HepG2 (cell line): ENCODE measurements around the gene LTA. TPM values are rescaled to one million over a fixed set of nuclear protein-coding genes. Genes with fewer than 3 reads are reported as not detected.

Experiments
- ARNT2 ChIP-seq: sonication (generic); formaldehyde crosslinking; IDR thresholded peaks from 2 replicates; pipeline ENCODE4 v1.8.0; 2022; ENCODE audit warnings: mild to moderate bottlenecking, low read depth, missing genetic modification reagents, moderate library complexity
- FOXJ3 ChIP-seq: sonication (generic); formaldehyde crosslinking; IDR thresholded peaks from 2 replicates; pipeline ENCODE4 v1.4.0; 2020; ENCODE audit warnings: missing genetic modification reagents, mild to moderate bottlenecking, borderline replicate concordance
- FOXP1 ChIP-seq, 2 experiments: fragments of 450-650 bp in 1 of 2; IDR thresholded peaks; 2 replicates each; pipeline ENCODE4 v1.6.1; 2017 to 2018; ENCODE audit warnings: antibody characterized with exemption in 1 of 2
- MED13 ChIP-seq: sonication (generic); formaldehyde crosslinking; IDR thresholded peaks from 2 replicates; pipeline ENCODE4 v1.5.0; 2020; ENCODE audit warnings: missing genetic modification reagents
- NAIF1 ChIP-seq: sonication (generic); formaldehyde crosslinking; IDR thresholded peaks from 2 replicates; pipeline ENCODE4 v1.5.0; 2020; ENCODE audit warnings: mild to moderate bottlenecking, missing genetic modification reagents, borderline replicate concordance
- POLR2AphosphoS5 ChIP-seq: IDR thresholded peaks from 2 replicates; pipeline ENCODE4 v1.6.1; 2012; ENCODE audit warnings: low read depth, low read length
- SRY ChIP-seq: sonication (generic); formaldehyde crosslinking; IDR thresholded peaks from 2 replicates; pipeline ENCODE4 v1.8.0; 2022; ENCODE audit warnings: mild to moderate bottlenecking, missing genetic modification reagents
- ZBTB3 ChIP-seq: sonication (generic); formaldehyde crosslinking; IDR thresholded peaks from 2 replicates; pipeline ENCODE4 v1.4.0; 2020; ENCODE audit warnings: low read depth, mild to moderate bottlenecking, moderate library complexity, missing genetic modification reagents, borderline replicate concordance
- ZNF20 ChIP-seq: sonication (generic); formaldehyde crosslinking; IDR thresholded peaks from 2 replicates; pipeline ENCODE4 v1.4.0; 2020; ENCODE audit warnings: mild to moderate bottlenecking, moderate library complexity, missing genetic modification reagents
- ZNF234 ChIP-seq: sonication (generic); formaldehyde crosslinking; conservative IDR thresholded peaks from 2 replicates; pipeline ENCODE4 v1.5.1; 2020; ENCODE audit warnings: mild to moderate bottlenecking, missing genetic modification reagents
- ZNF317 ChIP-seq: sonication (generic); formaldehyde crosslinking; IDR thresholded peaks from 2 replicates; pipeline ENCODE4 v1.5.0; 2020; ENCODE audit warnings: mild to moderate bottlenecking, missing genetic modification reagents
- ZNF563 ChIP-seq: sonication (generic); formaldehyde crosslinking; IDR thresholded peaks from 2 replicates; pipeline ENCODE4 v1.8.0; 2022; ENCODE audit warnings: mild to moderate bottlenecking, moderate library complexity, missing genetic modification reagents
- ZNF670 ChIP-seq: sonication (generic); formaldehyde crosslinking; IDR thresholded peaks from 2 replicates; pipeline ENCODE4 v1.8.0; 2022; ENCODE audit warnings: mild to moderate bottlenecking, missing genetic modification reagents, borderline replicate concordance
- polyA plus RNA-seq, 8 experiments: library from polyadenylated mRNA; depleted of rRNA in 3 of 8; stranded (reverse) in 7 of 8; unstranded in 1 of 8; fragments of >200 nt; fragmentation: Illumina TruSeq in 4 of 8; extraction: Trizol in 4 of 8; gene quantifications; 2 replicates each; pipeline versions ENCODE4 v1.2.1 to v1.2.3, GENCODE V29; 2011 to 2016; ENCODE audit warnings: low read depth in 4 of 8, missing spikeins in 1 of 8, mixed read lengths in 1 of 8; ENCODE audit not compliant: insufficient read depth in 1 of 8
- total RNA-seq, 5 experiments: library from RNA; depleted of rRNA; stranded (reverse); fragments of >200 nt; fragmentation: Illumina TruSeq; extraction: Trizol; gene quantifications; 2 replicates each; pipeline ENCODE4 v1.2.3, GENCODE V29; 2016; ENCODE audit warnings: low read depth in 1 of 5
- TF ChIP-seq, protein P1 (sequence below): sonication (generic); formaldehyde crosslinking; IDR thresholded peaks from 2 replicates; pipeline ENCODE4 v1.8.0; 2023; ENCODE audit warnings: mild to moderate bottlenecking, missing genetic modification reagents
- TF ChIP-seq, protein P2 (sequence below): fragments of 450-650 bp; IDR thresholded peaks from 2 replicates; pipeline ENCODE4 v1.6.1; 2017; ENCODE audit warnings: mild to moderate bottlenecking
- TF ChIP-seq, protein P3 (sequence below): sonication (generic); formaldehyde crosslinking; IDR thresholded peaks from 2 replicates; pipeline ENCODE4 v1.5.0; 2020; ENCODE audit warnings: mild to moderate bottlenecking, missing genetic modification reagents
- TF ChIP-seq, protein P4 (sequence below): IDR thresholded peaks from 2 replicates; pipeline ENCODE4 v1.6.1; 2016; ENCODE audit warnings: missing biosample characterization, missing genetic modification reagents, low read depth
- TF ChIP-seq, protein P5 (sequence below): fragments of 450-650 bp; IDR thresholded peaks from 2 replicates; pipeline ENCODE4 v1.6.1; 2017

Gene LTA
- total and polyA plus RNA-seq, 2 of the 13 experiments (the other 11 are each of a cell fraction or from before 2014, with no cell fraction given): 0.09 TPM; not detected in 1

DNA sequence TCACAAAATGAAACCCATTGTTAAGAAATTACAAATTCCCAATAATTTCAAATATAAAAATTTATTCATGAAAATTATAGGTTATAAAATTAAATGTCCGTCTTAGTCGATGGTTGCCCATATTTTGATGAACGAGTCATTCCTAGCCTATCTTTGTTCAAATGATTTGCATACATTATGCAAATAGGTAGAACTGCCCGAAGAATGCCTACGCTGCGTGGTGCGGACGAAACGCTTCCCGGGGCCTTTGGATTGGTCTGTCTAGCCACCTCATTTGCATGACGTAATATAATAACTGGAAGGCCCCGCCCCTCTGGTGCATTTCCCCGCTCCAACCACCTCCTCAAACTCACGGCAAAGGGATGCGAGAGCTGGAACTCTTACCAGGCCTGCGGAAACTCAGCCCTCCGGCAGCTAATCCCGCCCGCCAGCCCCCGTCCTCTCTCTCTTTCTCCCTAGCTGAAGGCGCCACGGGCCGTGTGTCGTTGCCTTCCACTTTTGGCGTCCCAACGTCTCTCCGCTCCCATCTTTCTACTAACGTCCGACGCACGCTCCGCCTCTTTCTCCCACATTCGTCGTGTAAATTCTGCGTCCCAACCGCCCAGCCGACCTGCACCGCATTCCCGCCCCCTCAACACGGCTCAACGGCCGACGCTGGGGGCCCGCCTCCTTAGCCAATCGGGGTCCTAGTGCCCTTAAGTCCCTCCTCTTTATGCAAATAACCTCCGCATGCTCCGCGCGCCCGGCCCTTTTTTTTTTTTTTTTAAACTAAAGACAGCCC lies 47.9 kb downstream of the LTA start (continued):
- TF ChIP-seq SRY (CRISPR knock-in tag) (peak; percentile 76), MED13 (CRISPR knock-in tag) (no peak), ZNF234 (no peak), ZNF670 (CRISPR knock-in tag) (0 out of 2 replicates have a peak, but pooled peaks have one; percentile 43), ZNF317 (CRISPR knock-in tag) (peak; percentile 78), ZNF20 (CRISPR knock-in tag) (no peak), NAIF1 (CRISPR knock-in tag) (peak; percentile 91), ZNF563 (CRISPR knock-in tag) (no peak; the same call in 1 of the 2 replicates), FOXJ3 (CRISPR knock-in tag) (no peak), ARNT2 (peak; percentile 91), FOXP1 (IDR thresholded peaks at IDR 0.05) (no peak), FOXP1 (CRISPR knock-in tag; IDR thresholded peaks at IDR 0.05) (peak; percentile 45; the same call in 1 of the 2 replicates), POLR2AphosphoS5 (peak; percentile 81), ZBTB3 (0 out of 2 replicates have a peak, but pooled peaks have one; percentile 23)
- TF ChIP-seq, protein P1, sequence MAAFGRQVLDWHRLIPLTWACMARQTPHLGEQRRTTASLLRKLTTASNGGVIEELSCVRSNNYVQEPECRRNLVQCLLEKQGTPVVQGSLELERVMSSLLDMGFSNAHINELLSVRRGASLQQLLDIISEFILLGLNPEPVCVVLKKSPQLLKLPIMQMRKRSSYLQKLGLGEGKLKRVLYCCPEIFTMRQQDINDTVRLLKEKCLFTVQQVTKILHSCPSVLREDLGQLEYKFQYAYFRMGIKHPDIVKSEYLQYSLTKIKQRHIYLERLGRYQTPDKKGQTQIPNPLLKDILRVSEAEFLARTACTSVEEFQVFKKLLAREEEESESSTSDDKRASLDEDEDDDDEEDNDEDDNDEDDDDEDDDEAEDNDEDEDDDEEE (CRISPR knock-in tag): no peak; the same call in 1 of the 2 replicates
- TF ChIP-seq, protein P2, sequence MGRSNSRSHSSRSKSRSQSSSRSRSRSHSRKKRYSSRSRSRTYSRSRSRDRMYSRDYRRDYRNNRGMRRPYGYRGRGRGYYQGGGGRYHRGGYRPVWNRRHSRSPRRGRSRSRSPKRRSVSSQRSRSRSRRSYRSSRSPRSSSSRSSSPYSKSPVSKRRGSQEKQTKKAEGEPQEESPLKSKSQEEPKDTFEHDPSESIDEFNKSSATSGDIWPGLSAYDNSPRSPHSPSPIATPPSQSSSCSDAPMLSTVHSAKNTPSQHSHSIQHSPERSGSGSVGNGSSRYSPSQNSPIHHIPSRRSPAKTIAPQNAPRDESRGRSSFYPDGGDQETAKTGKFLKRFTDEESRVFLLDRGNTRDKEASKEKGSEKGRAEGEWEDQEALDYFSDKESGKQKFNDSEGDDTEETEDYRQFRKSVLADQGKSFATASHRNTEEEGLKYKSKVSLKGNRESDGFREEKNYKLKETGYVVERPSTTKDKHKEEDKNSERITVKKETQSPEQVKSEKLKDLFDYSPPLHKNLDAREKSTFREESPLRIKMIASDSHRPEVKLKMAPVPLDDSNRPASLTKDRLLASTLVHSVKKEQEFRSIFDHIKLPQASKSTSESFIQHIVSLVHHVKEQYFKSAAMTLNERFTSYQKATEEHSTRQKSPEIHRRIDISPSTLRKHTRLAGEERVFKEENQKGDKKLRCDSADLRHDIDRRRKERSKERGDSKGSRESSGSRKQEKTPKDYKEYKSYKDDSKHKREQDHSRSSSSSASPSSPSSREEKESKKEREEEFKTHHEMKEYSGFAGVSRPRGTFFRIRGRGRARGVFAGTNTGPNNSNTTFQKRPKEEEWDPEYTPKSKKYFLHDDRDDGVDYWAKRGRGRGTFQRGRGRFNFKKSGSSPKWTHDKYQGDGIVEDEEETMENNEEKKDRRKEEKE: no peak
- TF ChIP-seq, protein P3, sequence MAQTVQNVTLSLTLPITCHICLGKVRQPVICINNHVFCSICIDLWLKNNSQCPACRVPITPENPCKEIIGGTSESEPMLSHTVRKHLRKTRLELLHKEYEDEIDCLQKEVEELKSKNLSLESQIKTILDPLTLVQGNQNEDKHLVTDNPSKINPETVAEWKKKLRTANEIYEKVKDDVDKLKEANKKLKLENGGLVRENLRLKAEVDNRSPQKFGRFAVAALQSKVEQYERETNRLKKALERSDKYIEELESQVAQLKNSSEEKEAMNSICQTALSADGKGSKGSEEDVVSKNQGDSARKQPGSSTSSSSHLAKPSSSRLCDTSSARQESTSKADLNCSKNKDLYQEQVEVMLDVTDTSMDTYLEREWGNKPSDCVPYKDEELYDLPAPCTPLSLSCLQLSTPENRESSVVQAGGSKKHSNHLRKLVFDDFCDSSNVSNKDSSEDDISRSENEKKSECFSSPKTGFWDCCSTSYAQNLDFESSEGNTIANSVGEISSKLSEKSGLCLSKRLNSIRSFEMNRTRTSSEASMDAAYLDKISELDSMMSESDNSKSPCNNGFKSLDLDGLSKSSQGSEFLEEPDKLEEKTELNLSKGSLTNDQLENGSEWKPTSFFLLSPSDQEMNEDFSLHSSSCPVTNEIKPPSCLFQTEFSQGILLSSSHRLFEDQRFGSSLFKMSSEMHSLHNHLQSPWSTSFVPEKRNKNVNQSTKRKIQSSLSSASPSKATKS (CRISPR knock-in tag): 0 out of 2 replicates have a peak, but pooled peaks have one; percentile 52
- TF ChIP-seq, protein P4, sequence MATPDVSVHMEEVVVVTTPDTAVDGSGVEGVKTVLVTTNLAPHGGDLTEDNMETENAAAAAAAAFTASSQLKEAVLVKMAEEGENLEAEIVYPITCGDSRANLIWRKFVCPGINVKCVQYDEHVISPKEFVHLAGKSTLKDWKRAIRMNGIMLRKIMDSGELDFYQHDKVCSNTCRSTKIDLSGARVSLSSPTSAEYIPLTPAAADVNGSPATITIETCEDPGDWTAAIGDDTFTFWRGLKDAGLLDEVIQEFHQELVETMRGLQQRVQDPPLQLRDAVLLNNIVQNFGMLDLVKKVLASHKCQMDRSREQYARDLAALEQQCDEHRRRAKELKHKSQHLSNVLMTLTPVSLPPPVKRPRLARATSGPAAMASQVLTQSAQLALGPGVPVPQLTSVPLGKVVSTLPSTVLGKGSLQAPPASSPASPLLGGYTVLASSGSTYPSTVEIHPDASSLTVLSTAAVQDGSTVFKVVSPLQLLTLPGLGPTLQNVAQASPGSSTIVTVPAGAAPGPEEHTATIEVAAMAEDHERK (CRISPR knock-in tag): peak; percentile 84
- TF ChIP-seq, protein P5, sequence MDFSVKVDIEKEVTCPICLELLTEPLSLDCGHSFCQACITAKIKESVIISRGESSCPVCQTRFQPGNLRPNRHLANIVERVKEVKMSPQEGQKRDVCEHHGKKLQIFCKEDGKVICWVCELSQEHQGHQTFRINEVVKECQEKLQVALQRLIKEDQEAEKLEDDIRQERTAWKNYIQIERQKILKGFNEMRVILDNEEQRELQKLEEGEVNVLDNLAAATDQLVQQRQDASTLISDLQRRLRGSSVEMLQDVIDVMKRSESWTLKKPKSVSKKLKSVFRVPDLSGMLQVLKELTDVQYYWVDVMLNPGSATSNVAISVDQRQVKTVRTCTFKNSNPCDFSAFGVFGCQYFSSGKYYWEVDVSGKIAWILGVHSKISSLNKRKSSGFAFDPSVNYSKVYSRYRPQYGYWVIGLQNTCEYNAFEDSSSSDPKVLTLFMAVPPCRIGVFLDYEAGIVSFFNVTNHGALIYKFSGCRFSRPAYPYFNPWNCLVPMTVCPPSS: no peak
